Stimulated activated CD4-positive, alpha-beta T cell treated with anti-CD3 and anti-CD28 coated beads, Interleukin-12 subunit alpha, Interleukin-12 subunit beta, amount 100 ng/mL, for 48 hours (primary cell): ENCODE data around the gene ISX.
A peak's percentile ranks its signal among the peaks of the same experiment; 100 is the strongest.
"Not testable (repeated sequence)": the region's sequence is repeated elsewhere in the genome, so short reads cannot be mapped to it uniquely, and the experiment has no call there.

Experiments used
- DNase-seq, 3 donors: peaks; one replicate each; pipeline ENCODE4 v3.0.0-alpha.2; 2020; ENCODE audit warnings: low read depth in 2 of 3, low spot score in 1 of 3

ISX gene

DNA sequence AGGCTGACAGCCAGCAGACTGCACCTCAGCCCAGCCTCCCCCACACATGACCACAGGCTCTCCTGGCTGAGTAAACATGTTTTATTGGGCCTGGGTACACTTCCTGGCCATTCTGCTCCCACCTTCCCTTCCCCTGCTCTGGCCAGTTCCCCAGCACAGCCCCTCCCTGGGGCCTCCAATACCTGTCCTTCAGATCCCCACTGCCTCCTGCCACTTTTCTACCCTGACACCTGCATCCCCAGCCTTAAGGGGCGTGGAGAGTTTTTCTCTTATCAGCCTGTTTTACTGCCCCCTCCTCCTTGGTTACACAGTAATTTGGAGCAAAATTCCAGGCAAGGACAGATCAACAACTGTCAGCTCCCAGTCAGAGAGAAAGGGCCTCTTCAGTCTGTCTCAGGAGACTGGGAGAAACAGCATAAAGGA is at the start of gene ISX:
Gene ISX, plus strand, starts transcription at position 363 of the 423 bp plus-strand sequence. CDS start 930 bp downstream, outside the sequence.
- no peak for DNase-seq

DNA sequence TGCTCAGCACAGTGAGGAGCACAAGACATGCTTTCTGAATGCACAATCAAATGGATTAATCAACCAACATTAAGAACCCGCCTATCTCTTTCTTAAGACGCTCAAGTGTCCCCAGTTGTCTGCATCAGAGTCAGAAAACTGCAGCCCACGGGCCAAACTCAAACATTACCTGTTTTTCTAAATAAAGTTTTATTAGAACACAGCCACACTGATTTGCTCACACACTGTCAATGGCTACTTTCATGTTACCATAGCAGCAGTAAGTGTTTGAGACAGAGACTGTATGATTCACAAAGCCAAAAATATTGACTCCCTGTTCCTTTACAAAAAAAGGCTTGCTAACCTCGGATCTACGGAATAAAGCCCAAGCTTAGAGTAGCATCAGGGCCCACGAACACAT is 49.0 kb upstream of the ISX start:
- no peak for DNase-seq

GRCh38 chr22:35018995-35019394 is 47.0 kb upstream of the ISX start:
- DNase-seq = no peak

GRCh38 chr22:35020517-35020916 is 45.4 kb upstream of the ISX start:
- DNase-seq = no peak

GRCh38 chr22:35021161-35021560 is 44.8 kb upstream of the ISX start:
- DNase-seq = no peak

- DNase-seq = no peak
Observed at GRCh38 chr22:35022291-35022690, 43.7 kb upstream of the ISX start.

- DNase-seq = peak; percentile 49 to 69 (median 56)
Observed at GRCh38 chr22:35023692-35024363, 42.1 kb upstream of the ISX start.

DNA sequence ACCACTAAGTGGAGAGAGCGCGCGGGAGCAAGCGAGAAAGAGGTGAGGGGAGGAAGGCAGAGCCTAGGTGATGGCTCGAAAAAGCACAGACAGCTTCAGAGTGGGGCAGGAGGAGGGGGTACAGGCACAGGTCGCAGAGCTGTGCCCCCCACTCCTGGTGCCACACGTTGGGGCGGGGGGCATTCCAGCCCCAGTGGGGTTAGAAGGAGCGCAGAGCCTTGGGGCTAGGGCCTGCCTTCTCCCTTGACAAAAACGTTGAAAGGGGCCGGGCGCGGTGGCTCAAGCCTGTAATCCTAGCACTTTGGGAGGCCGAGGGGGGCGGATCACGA is 41.6 kb upstream of the ISX start:
- no peak for DNase-seq

DNA sequence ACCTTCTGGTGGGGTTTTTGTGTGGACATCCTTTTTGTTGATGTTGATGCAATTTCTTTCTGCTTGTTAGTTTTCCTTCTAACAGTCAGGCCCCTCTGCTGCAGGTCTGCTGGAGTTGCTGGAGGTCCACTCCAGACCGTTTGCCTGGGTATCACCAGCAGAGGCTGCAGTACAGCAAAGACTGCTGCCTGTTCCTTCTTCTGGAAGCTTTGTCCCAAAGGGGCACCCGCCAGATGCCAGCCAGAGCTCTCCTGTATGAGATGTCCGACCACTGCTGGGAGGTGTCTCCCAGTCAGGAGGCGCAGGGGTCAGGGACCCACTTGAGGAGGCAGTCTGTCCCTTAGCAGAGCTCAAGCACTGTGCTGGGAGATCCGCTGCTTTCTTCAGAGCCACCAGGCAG is 35.8 kb upstream of the ISX start:
- not testable (repeated sequence) for DNase-seq

DNA sequence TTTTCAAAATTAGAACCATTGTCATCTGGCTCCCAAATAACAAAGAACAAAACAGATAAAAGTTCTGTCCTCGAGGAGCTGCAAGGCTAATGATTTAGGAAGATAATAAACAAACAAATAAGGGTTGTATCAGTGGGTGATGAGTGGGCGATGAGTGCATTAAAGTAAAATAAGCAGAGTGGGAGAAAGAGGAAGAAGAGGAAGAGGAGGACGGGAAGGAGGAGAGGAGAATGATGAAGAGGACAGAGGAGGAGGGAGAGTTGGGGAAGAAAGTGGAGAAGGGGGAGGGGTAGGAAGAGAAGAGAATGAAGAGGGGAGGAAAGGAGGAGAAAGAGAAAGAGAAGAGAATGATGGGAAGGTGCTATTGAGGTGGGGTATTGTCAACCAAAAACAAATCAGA is 33.4 kb upstream of the ISX start:
- DNase-seq = no peak

DNA sequence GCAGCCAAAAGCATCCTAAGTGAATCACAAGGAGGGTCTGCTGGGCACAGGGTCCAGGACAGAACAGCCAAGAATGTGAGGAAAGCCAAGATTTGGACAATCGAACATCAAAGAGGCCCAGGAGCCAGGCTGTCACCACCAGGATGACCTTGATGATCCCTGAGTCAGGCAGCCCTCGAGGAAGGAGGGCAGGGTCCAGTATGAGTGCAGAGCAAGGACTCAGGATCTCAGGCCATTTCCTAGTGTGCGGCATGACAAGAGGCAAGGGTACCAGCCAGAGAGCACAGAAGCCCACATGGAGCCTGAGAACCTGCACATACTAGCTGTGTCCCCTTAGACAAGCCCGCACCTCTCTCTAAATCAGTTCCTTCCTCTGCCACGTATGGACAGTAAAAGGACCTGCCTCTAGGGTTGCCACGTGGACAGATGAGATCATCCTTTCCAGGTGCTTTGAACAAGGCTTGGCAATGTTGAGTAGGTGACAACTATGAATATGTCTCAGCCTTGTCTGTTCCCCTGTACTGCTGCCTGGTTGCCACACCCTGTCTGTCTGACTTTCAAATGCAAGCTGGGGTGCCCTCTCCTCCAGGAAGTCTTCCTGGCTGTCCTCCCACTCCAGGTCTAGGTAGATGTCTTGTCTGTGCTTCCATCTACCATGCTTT is 32.2 kb upstream of the ISX start:
- DNase-seq = no peak

- DNase-seq = no peak
Observed at GRCh38 chr22:35034963-35035362, 31.0 kb upstream of the ISX start.

GRCh38 chr22:35037089-35037488 is 28.9 kb upstream of the ISX start:
- DNase-seq = no peak

GRCh38 chr22:35039625-35040024 is 26.3 kb upstream of the ISX start:
- DNase-seq = no peak

- DNase-seq = no peak
Observed at GRCh38 chr22:35043252-35043933, 22.6 kb upstream of the ISX start.

DNA sequence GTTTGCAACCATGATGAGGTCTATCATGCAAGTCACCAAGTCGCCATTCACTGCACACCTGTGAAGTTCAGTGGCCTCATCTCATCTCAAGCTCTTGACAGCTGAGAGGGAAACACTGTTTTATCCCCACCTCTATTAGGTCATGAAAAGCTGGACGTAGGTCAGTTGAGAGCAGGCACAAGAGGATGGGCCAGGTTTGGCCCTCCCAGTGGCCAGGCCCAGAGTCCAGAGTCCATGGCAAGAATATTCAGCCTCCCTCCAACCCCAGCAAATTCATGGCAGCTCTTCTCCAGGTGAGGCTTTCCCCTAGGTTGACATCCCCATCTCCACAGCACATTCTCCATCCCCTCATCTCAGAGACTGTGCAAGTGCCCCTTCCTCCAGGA is 22.0 kb upstream of the ISX start:
- DNase-seq = no peak

DNA sequence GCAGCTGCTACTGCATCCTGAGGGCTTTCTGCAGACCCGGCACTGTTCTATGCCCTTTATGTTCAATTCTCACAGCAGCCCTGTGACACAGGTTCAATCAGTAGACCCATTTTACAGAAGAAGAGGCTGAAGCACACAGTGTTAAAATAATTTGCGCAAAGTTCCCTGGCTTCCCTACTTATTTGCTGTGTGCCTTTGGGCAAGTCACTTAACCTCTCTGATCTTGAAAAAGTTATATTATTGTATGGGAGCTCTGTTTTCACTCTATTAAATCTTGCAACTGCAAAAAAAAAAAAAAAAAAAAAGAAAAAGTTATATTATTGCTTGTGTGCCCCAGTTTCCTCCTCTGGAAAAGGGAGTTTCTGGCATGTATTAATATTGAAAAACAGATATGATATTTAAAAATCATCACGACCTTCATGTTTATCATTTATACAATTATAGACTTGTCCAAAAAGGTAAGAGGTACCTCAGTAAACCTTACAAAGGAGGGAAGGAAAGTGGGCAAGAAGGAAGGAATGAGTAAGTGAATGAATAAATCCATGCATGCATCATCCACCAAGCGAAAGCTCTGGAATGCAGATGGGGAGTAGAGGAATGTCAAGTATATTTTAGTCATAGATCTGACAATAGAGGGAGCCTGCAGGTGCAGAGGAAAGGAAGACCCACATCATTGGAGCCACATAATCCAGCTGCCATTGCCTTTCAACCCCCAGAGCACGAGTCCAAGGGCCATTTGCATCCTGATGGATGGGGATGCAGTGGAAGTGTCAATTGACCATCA is 21.2 kb upstream of the ISX start:
- DNase-seq = no peak

DNA sequence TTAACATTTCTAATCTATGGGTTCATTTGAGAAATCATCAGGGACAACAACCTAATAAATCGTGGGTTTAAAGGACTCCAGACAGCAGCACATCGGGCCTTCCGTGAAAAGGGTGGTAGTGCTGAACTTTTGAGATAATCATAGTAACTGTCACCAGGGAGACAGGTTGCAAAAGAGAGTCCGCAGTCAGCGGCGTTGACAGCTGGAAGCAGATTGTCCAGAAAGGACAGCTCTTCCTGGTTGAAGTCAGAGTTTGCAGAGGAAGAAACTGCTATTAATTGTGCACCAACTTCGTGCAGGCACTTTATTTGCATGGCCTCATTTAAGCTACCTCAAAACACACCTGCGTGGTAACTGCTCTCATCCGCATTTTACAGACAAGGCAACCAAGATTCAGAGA is 20.5 kb upstream of the ISX start:
- DNase-seq = no peak

DNA sequence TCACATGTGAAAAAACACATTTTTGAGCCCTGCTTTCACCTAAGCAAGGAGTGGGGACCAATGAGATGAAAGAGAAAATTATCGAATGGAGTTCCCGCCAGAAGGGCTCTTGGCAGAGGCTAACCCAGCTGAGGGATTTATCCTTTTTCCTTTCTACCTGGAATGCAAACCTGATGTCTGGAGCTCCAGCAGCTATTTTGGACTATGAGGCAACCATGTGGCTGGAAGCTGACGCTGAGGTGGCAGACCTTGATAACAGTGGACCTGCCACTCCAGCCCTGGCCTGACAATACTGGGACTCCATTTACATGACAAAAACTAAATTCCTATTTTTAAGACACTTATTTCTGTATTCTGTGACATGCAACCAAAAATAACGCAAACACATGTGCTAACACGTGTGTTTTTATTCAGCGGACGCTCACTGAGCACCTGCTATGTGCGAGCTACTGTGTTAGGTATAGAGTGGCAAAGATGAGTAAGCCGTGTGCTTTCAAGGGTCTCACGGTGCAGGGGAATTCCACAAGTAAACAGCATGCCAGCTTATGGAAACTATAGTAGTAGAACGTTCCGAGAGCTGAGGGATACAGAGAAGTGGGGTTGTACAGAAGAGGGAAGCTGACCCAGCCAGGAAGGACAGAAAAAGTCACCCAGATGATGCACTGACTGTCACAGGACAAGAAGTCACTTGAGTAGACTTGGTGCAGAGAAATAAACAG is 19.1 kb upstream of the ISX start:
- no peak for DNase-seq

DNA sequence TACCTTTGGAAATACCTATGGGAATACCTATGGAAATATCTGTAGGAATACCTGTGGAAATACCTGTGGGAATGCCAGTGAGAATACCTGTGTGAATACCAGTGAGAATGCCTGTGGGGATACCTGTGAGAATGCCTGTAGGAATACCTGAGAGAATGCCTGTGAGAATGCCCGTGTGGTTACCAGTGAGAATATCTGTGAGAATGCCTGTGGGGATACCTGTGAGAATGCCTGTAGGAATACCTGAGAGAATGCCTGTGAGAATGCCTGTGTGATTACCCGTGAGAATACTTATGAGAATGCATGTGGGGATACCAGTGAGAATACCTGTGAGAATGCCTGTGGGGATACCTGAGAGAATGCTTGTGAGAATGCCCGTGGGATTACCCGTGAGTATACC is 15.9 kb upstream of the ISX start:
- not testable (repeated sequence) for DNase-seq

DNA sequence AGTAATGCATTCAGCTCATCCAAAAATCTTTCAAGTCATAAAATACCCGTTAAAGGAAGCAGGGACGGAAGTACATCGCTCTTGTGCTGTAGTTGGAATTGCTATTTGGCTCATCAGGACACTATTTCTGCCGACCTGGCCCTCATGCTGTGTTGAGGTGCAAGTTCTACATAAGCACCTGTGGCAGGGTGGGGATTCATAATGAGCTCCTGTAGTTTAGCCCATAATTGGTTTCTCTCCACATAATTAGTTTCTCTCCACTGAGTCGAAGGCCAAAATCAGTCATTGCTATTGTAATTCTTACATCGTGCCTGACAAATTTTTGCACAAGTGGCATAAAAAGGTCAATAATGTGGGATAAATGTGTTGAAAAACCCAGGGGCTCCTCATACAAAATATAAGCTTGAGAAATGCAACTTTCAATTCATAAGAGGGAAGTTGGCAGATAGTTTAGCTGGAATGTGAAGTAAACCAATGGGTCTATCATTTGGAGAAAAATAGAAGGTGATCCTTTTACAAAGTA is 14.9 kb upstream of the ISX start:
- no peak for DNase-seq
